Skin of body (tissue), 2 donors: Measurements from ENCODE around the gene DRD2. TPM values are rescaled to one million over a fixed set of nuclear protein-coding genes. Genes with fewer than 3 reads are reported as not detected.
"Not testable (repeated sequence)": the region's sequence is repeated elsewhere in the genome, so short reads cannot be mapped to it uniquely, and the experiment has no call there.

Experiments used
- DNase-seq: peaks from one replicate; lab custom pipeline; 2025; lab: John Stamatoyannopoulos, UW
- total RNA-seq: library from RNA; depleted of rRNA; stranded (reverse); fragments of >200 nt; gene quantifications from one replicate; pipeline ENCODE4 v1.2.3, GENCODE V29; 2014

Gene DRD2
- 0.20 TPM for total RNA-seq

GRCh38 chr11:113475160-113475761 lies at the start of gene DRD2:
Gene DRD2, minus strand, starts transcription at chr11:113475398. Its CDS starts 50,747 bp downstream, at chr11:113424651.
- DNase-seq: no peak

- DNase-seq: not testable (repeated sequence)
Observed at GRCh38 chr11:113523906-113524305, 48.7 kb upstream of the DRD2 start.

- DNase-seq: no peak
Observed at GRCh38 chr11:113521737-113522517, 46.7 kb upstream of the DRD2 start.

GRCh38 chr11:113519989-113520613 lies 44.9 kb upstream of the DRD2 start:
- no peak for DNase-seq

- no peak for DNase-seq
Observed at GRCh38 chr11:113518716-113519495, 43.7 kb upstream of the DRD2 start.

GRCh38 chr11:113517361-113517760 lies 42.2 kb upstream of the DRD2 start:
- DNase-seq: no peak

- DNase-seq: no peak
Observed at GRCh38 chr11:113514856-113515255, 39.7 kb upstream of the DRD2 start.

GRCh38 chr11:113507341-113507740 lies 32.1 kb upstream of the DRD2 start:
- DNase-seq: no peak

- DNase-seq: no peak
Observed at GRCh38 chr11:113506893-113507292, 31.7 kb upstream of the DRD2 start.

GRCh38 chr11:113506461-113506860 lies 31.3 kb upstream of the DRD2 start:
- no peak for DNase-seq

GRCh38 chr11:113505541-113506375 lies 30.6 kb upstream of the DRD2 start:
- DNase-seq: peak; percentile 75

GRCh38 chr11:113505046-113505445 lies 29.8 kb upstream of the DRD2 start:
- no peak for DNase-seq

GRCh38 chr11:113504586-113504985 lies 29.4 kb upstream of the DRD2 start:
- DNase-seq: no peak

GRCh38 chr11:113504071-113504470 lies 28.9 kb upstream of the DRD2 start:
- DNase-seq: no peak

GRCh38 chr11:113497066-113497910 lies 22.1 kb upstream of the DRD2 start:
- DNase-seq: no peak

GRCh38 chr11:113496026-113496651 lies 20.9 kb upstream of the DRD2 start:
- no peak for DNase-seq

- no peak for DNase-seq
Observed at GRCh38 chr11:113494021-113494420, 18.8 kb upstream of the DRD2 start.

GRCh38 chr11:113493206-113493605 lies 18.0 kb upstream of the DRD2 start:
- no peak for DNase-seq

- DNase-seq: no peak
Observed at GRCh38 chr11:113488931-113489351, 13.7 kb upstream of the DRD2 start.
